Epidermal melanocyte (primary cell): ENCODE measurements around the gene CRYBG3.
"Not testable (repeated sequence)": the region's sequence is repeated elsewhere in the genome, so short reads cannot be mapped to it uniquely, and the experiment has no call there.

Source experiments
- DNase-seq: peaks from one replicate; pipeline ENCODE4 v3.0.0; 2011; ENCODE audit warnings: low spot score; ENCODE audit not compliant: insufficient read length

CRYBG3 gene

GRCh38 chr3:97821774-97822358, at the start of gene CRYBG3:
Gene CRYBG3, plus strand, starts transcription at chr3:97822011. Its CDS starts 196 bp downstream, at chr3:97822207.
- peak; percentile 63 for DNase-seq

- DNase-seq, result no peak
These were observed 48.9 kb upstream of the CRYBG3 start for GRCh38 chr3:97772926-97773325.

- no peak for DNase-seq
These were observed 43.7 kb upstream of the CRYBG3 start for GRCh38 chr3:97778152-97778551.

GRCh38 chr3:97793420-97794019, 28.3 kb upstream of the CRYBG3 start:
- DNase-seq, result no peak

- no peak for DNase-seq
These were observed 25.9 kb upstream of the CRYBG3 start for GRCh38 chr3:97795951-97796350.

GRCh38 chr3:97804471-97804870, 17.3 kb upstream of the CRYBG3 start:
- DNase-seq, result no peak

GRCh38 chr3:97810779-97811390, 10.9 kb upstream of the CRYBG3 start:
- DNase-seq, result no peak

GRCh38 chr3:97815149-97815917, 6.5 kb upstream of the CRYBG3 start:
- no peak for DNase-seq

- no peak for DNase-seq
These were observed 5.0 kb upstream of the CRYBG3 start for GRCh38 chr3:97816811-97817210.

- DNase-seq, result no peak
These were observed 3.8 kb upstream of the CRYBG3 start for GRCh38 chr3:97817965-97818364.

GRCh38 chr3:97820780-97821179, 1.0 kb upstream of the CRYBG3 start:
- no peak for DNase-seq

GRCh38 chr3:97821287-97821773, 481 bp upstream of the CRYBG3 start:
- no peak for DNase-seq

- peak; percentile 29 for DNase-seq
These were observed 556 bp downstream of the CRYBG3 start for GRCh38 chr3:97822359-97822775.

- no peak for DNase-seq
These were observed 1.5 kb downstream of the CRYBG3 start for GRCh38 chr3:97823046-97824004.

GRCh38 chr3:97825101-97825500, 3.3 kb downstream of the CRYBG3 start:
- DNase-seq, result no peak

- DNase-seq, result no peak
These were observed 6.1 kb downstream of the CRYBG3 start for GRCh38 chr3:97827741-97828471.

- no peak for DNase-seq
These were observed 7.4 kb downstream of the CRYBG3 start for GRCh38 chr3:97829198-97829597.

GRCh38 chr3:97830638-97831037, 8.8 kb downstream of the CRYBG3 start:
- DNase-seq, result no peak

- no peak for DNase-seq
These were observed 9.3 kb downstream of the CRYBG3 start for GRCh38 chr3:97831140-97831539.

- not testable (repeated sequence) for DNase-seq
These were observed 11.4 kb downstream of the CRYBG3 start for GRCh38 chr3:97833184-97833583.
